Endodermal cell (in vitro differentiated cells): ENCODE data around the gene ZDHHC7. TPM values are rescaled to one million over a fixed set of nuclear protein-coding genes. Genes with fewer than 3 reads are reported as not detected.

ENCODE experiments used
- DNase-seq: peaks from one replicate; pipeline ENCODE4 v3.0.0-alpha.2; 2017
- H3K27ac ChIP-seq: 2 replicates; pipeline ENCODE4 v1.5.1; 2013; ENCODE audit warnings: mild to moderate bottlenecking, low read depth, low read length, moderate library complexity
- H3K27me3 ChIP-seq: 2 replicates; pipeline ENCODE4 v1.6.1; 2013; ENCODE audit warnings: mild to moderate bottlenecking, low read length, moderate library complexity; ENCODE audit not compliant: insufficient read depth, control insufficient read depth, poor library complexity, severe bottlenecking
- H3K36me3 ChIP-seq: 2 replicates; pipeline ENCODE4 v1.7.0; 2013; ENCODE audit warnings: mild to moderate bottlenecking, low read length, moderate library complexity; ENCODE audit not compliant: control insufficient read depth, insufficient read depth
- H3K4me1 ChIP-seq: one replicate; pipeline ENCODE4 v1.7.0; 2013; ENCODE audit warnings: low read length; ENCODE audit not compliant: control insufficient read depth, insufficient read depth
- H3K4me3 ChIP-seq: 2 replicates; pipeline ENCODE4 v1.5.1; 2013; ENCODE audit warnings: mild to moderate bottlenecking, low read length, moderate library complexity
- H3K9ac ChIP-seq: 2 replicates; pipeline ENCODE4 v1.6.1; 2013; ENCODE audit warnings: mild to moderate bottlenecking, low read length, moderate library complexity; ENCODE audit not compliant: poor library complexity, severe bottlenecking; ENCODE audit errors: extremely low read depth
- H3K9me3 ChIP-seq: 2 replicates; pipeline ENCODE4 v1.6.1; 2013; ENCODE audit warnings: mild to moderate bottlenecking, low read length, moderate library complexity; ENCODE audit not compliant: control insufficient read depth
- H3K27ac Mint-ChIP-seq: 2 replicates; pipeline ENCODE4 v1.8.0; 2020; ENCODE audit warnings: mixed read lengths
- H3K27me3 Mint-ChIP-seq: 2 replicates; pipeline ENCODE4 v1.8.0; 2021; ENCODE audit warnings: mild to moderate bottlenecking, mixed read lengths; ENCODE audit not compliant: insufficient read depth
- H3K36me3 Mint-ChIP-seq: 2 replicates; pipeline ENCODE4 v1.8.0; 2020; ENCODE audit warnings: low read depth, mixed read lengths
- H3K4me1 Mint-ChIP-seq: 2 replicates; pipeline ENCODE4 v1.8.0; 2020; ENCODE audit warnings: mixed read lengths
- H3K4me3 Mint-ChIP-seq: 2 replicates; pipeline ENCODE4 v1.8.0; 2020; ENCODE audit warnings: mild to moderate bottlenecking, moderate library complexity, mixed read lengths
- H3K9me3 Mint-ChIP-seq: 2 replicates; pipeline ENCODE4 v1.8.0; 2020; ENCODE audit warnings: mild to moderate bottlenecking, mixed read lengths
- WGBS, 2 experiments: methylation state at CpG; one replicate each; pipeline versions ENCODE4 v1.1.5 to v1.1.7; 2013; ENCODE audit warnings: missing lambda C conversion rate in 2 of 2, mixed read lengths in 1 of 2; ENCODE audit not compliant: insufficient coverage in 1 of 2, insufficient read length in 1 of 2; 5-methylcytosine and 5-hydroxymethylcytosine counted together
- total RNA-seq, 2 donors: library from RNA; stranded (reverse); fragmentation: NEBNext Ultra II Directional in 1 of 2; extraction: Animal tissue kit (Norgen Biotek cat#: 25700) in 1 of 2; gene quantifications; 2 replicates in 1 of 2; 3 replicates in 1 of 2; pipeline ENCODE4 v1.2.1, GENCODE V29; 2021
- TF ChIP-seq, protein P1 (sequence below): fragments of 200-600 bp; sonication (generic); conservative IDR thresholded peaks from 2 replicates; pipeline ENCODE4 v1.5.0; 2021; ENCODE audit warnings: antibody characterized with exemption, mild to moderate bottlenecking

Gene ZDHHC7
- total RNA-seq, 2 donors from 2014 or later = 58.7 to 61.8 TPM

DNA sequence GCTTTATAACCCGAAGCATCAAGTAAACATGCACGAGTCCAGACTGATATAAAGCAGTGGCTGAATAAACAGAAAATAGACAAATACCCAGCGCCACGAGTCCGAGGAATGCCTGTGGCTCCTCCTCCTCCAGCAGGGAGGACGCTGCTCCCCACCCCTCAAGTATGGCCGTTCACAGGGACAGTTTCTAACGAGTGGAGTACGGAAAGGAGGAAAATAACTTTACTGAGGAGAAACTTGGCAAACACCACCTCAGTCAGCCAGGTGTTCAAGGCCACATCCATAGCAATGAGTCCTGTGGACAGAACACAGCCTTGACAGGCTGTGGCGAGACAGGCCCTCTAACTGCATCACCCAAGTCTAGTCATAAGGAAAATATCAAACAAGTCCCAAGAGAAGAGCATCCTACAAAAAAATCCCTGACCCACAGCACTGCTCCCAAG, 9.2 kb downstream of the ZDHHC7 start:
- H3K27ac ChIP-seq = peak overlapping the region; percentile 13
- H3K36me3 ChIP-seq = peaks cover 21% of the 10 kb centered on the region

DNA sequence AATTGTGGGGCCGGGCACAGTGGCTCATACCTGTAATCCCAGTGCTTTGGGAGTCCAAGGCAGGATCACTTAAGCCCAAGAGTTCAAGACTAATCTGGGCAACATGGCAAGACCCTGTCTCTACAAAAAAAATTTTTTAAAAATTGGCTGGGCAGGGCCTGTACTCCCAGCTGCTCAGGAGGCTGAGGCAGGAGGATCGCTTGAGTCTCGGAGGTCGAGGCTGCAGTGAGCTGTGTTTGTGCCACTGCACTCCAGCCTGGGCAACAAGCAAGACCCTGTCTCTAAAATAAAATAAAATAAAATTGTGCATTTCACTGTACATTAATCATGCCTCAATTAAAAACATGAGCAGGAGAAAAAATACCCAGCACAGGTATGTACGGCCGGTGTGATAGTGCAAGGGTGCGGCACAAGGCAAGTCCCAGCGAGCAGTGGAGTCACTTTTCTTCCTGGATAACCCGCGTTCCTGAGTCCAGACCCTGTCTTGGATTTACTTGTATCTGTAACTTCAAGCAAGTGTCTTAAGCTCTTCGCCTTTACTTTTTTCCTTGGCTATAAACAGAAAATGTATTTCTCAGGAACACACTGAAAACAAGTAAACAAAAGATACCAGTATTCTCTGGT, 11.4 kb downstream of the ZDHHC7 start:
- 96 to 97% methylated on average over 11 of the region's 11 CpGs for WGBS, 2 experiments
- no peak for DNase-seq
- TF ChIP-seq, protein P1, sequence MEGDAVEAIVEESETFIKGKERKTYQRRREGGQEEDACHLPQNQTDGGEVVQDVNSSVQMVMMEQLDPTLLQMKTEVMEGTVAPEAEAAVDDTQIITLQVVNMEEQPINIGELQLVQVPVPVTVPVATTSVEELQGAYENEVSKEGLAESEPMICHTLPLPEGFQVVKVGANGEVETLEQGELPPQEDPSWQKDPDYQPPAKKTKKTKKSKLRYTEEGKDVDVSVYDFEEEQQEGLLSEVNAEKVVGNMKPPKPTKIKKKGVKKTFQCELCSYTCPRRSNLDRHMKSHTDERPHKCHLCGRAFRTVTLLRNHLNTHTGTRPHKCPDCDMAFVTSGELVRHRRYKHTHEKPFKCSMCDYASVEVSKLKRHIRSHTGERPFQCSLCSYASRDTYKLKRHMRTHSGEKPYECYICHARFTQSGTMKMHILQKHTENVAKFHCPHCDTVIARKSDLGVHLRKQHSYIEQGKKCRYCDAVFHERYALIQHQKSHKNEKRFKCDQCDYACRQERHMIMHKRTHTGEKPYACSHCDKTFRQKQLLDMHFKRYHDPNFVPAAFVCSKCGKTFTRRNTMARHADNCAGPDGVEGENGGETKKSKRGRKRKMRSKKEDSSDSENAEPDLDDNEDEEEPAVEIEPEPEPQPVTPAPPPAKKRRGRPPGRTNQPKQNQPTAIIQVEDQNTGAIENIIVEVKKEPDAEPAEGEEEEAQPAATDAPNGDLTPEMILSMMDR = no peak
- no peak overlapping the region for H3K4me3 ChIP-seq
- H3K9ac ChIP-seq = no peak overlapping the region
- no peak overlapping the region for H3K27ac ChIP-seq
- no peaks in the 10 kb centered on the region for H3K27me3 ChIP-seq
- Mint-ChIP-seq H3K27me3 (no peaks in the 10 kb centered on the region), H3K36me3 (peaks cover 40% of the 10 kb centered on the region), H3K27ac (no peak overlapping the region), H3K4me1 (peaks cover 27% of the 10 kb centered on the region), H3K9me3 (no peaks in the 10 kb centered on the region), H3K4me3 (no peak overlapping the region)
- H3K36me3 ChIP-seq = peaks cover 29% of the 10 kb centered on the region
- H3K9me3 ChIP-seq = no peaks in the 10 kb centered on the region
- H3K4me1 ChIP-seq = no peaks in the 10 kb centered on the region

More for the DNA sequence above, 9.2 kb downstream of the ZDHHC7 start:
- H3K9ac ChIP-seq = no peak overlapping the region
- no peak for DNase-seq
- H3K4me1 ChIP-seq = no peaks in the 10 kb centered on the region
- WGBS, 2 experiments = 92 to 93% methylated on average over 5 to 10 of the region's 10 CpGs
- no peak overlapping the region for H3K4me3 ChIP-seq
- no peaks in the 10 kb centered on the region for H3K27me3 ChIP-seq
- H3K9me3 ChIP-seq = no peaks in the 10 kb centered on the region
- no peak overlapping the region for H3K4me3 Mint-ChIP-seq
- H3K9me3 Mint-ChIP-seq = no peaks in the 10 kb centered on the region
- H3K36me3 Mint-ChIP-seq = peaks cover 32% of the 10 kb centered on the region
- TF ChIP-seq, protein P1 = no peak
- peak overlapping the region; percentile 82 for H3K27ac Mint-ChIP-seq
- no peaks in the 10 kb centered on the region for H3K27me3 Mint-ChIP-seq
- peaks cover 32% of the 10 kb centered on the region for H3K4me1 Mint-ChIP-seq

DNA sequence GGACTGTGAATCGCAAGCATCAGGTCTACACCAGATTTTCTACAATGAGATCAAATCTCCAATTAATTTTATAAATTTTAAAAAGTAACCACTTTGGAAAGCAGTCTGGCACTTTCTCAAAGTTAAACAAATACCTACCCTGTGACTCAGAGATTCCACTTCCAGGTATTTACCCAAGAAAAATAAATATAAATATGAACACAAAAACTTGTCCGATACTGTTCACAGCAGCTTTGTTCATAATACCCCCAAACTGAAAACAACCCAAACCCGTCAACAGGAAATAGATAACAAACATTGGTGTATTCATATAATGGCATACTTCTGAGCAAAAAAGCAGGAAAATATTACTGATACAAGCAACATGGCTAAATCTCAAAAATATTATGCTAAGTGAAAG, 12.1 kb downstream of the ZDHHC7 start:
- no peaks in the 10 kb centered on the region for H3K9me3 ChIP-seq
- H3K4me3 Mint-ChIP-seq = no peak overlapping the region
- H3K4me3 ChIP-seq = no peak overlapping the region
- TF ChIP-seq, protein P1 = no peak
- DNase-seq = no peak
- no peaks in the 10 kb centered on the region for H3K27me3 Mint-ChIP-seq
- peaks cover 4% of the 10 kb centered on the region for H3K4me1 ChIP-seq
- peaks cover 28% of the 10 kb centered on the region for H3K4me1 Mint-ChIP-seq
- peaks cover 37% of the 10 kb centered on the region for H3K36me3 ChIP-seq
- H3K27ac Mint-ChIP-seq = no peak overlapping the region
- no peaks in the 10 kb centered on the region for H3K9me3 Mint-ChIP-seq
- H3K36me3 Mint-ChIP-seq = peaks cover 48% of the 10 kb centered on the region
- no peak overlapping the region for H3K9ac ChIP-seq
- no peaks in the 10 kb centered on the region for H3K27me3 ChIP-seq
- 100% methylated on average over 1 to 3 of the region's 3 CpGs for WGBS, 2 experiments
- H3K27ac ChIP-seq = no peak overlapping the region
